Stimulated activated CD4-positive, alpha-beta T cell treated with anti-CD3 and anti-CD28 coated beads, Interleukin-1b, Interleukin-23, amount 100 ng/mL, for 24 hours (primary cell): ENCODE measurements around the gene RNU6-7.

Experiments used
- DNase-seq, 4 experiments: peaks; one replicate each; pipeline ENCODE4 v3.0.0-alpha.2; 2020; ENCODE audit warnings: low read depth in 4 of 4, low spot score in 1 of 4

RNU6-7 gene

DNA sequence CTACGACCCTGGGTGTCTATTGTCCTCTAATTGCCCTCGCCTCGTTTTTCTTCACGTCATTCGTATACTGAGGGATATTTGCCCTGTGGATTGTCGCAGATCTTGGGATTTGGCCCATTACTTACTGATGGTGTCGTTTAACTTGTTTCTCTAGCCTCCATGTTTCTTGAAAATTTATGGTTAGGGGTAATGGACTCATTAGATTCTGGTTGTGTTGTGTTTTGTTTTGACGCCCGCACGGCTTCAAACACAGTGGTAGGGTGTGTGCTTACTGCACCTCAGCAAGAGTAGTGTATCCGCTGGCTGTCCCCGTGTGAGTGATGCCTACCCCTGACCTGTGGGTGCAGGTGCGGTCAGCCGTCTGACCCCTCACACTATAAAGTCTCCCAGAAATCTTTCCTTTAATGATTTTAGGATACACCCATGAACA is 2.1 kb downstream of the RNU6-7 start:
- no peak for DNase-seq

DNA sequence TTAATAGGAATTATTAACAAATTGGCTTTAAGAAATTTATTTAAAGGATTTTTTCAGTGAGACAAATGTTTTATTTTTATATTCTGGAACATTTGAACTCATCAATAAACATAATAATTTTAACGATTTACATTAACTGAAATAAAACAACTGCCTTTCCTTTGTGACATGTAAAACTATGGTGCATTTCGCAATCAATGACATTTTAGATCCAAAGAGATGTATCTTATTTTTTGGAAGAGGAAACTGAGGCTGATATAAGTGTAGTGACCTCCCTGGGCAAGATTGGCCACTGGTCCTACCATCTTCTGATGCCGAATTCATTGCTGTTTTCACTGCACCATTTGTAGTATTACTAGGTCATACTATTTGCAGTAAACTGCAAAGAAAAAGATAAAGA is 3.7 kb downstream of the RNU6-7 start:
- no peak for DNase-seq

DNA sequence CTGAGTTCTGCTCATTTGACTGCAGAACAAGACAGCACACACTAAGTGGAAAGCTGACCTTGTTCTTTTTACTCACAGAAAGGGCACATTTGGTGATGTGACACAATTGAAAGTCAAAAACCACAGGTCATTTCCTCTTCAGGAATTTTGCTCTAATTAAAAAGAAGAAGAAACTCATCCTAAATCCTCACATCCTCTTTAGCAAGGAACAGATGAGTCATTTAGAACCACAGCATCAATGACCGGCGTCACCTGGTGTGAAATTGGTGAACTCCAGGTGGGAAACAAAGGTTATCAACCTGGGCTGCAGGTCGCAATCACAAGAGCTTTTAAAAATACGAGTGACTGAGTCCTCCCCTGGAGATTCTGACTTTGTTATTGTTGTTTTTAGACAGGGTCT is 4.1 kb downstream of the RNU6-7 start:
- no peak for DNase-seq

DNA sequence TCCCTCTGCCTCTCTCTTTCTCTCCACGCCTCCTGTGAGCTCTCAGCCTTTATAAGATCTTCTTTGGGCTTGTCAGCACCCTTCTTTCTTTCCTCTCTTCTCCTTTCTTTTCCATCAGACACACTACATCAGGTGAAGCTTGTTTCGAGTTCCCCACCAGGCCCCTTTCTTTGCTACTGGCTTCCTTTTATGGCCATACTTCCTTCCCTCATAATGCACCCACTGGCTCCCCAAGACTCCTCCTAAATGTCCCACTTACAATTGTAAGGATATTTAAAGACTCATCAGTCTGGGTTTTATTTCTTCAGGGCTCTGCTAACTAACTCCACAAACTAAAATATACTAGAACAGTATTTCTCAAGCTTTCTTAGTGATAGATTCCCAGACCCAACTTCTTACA is 4.7 kb downstream of the RNU6-7 start:
- DNase-seq: no peak

DNA sequence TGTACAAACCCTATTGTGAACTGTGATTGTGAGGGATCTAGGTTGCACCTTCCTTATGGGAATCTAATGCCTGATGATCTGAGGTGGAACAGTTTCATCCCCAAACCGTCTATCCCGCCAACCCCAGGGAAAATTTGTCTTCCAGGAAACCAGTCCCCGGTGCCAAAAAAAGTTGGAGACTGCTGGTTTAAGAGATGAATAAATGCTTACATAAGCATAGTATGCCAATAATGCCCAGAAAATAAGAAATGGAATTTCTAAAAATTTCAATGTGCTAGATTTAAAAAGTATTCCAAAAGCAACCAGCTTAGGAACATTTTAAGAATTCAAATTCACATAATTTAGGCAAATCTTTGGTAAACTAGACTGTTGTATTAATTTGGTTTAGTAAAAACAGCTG is 6.6 kb downstream of the RNU6-7 start:
- DNase-seq: no peak

DNA sequence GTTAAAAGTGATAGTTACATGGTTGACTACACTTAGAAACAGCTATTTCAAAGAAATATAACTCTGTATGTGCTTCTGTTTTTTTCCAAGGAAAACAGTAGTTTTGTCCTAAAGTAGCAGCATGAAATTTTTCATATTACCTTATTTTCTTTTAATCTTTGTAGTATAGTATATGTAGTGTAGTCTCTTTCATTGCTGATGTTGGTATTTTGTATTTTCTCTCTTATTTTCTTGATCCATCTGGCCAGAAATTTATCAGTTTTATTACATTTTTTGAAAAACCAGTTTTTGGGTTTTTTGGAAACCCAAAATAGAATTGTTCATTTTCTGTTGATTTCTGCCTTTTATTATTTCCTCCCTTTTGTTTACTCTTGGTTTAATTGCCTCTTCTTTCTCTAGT is 7.6 kb downstream of the RNU6-7 start:
- DNase-seq: no peak

DNA sequence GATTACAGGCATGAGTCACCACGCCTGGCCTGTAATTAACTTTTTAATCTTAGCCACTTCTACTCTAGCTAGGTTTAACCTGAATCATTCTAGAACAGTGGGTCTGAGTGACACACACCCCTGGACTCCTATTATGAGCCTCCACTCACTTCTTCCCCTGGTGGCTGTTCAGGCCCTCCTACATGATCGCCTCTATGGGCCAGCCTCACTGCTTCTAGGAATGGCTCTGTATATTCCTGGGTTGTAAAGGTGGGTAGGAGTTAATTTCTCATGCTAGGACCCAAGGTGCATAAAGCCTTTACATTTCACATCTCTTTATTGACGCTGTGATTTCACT is 9.2 kb downstream of the RNU6-7 start:
- DNase-seq: no peak

DNA sequence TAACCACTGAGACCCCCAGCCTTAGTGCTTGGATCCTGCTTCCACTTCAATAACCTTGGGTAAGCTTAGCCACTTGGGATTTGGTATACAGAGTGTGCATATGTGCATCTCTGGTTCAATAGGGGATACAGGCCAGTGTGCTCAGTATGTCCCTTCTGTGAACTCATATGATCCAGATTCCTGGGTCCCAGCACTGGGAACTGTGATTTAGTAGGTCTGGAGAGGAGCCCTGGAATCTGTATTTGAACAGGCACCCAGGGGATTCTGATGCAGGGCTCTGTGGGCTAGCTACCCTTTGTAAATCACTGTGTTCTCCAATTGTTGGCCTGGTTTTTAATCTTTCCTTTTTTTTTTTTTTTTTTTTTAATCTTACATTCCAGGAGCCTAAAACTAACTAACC is 11.0 kb downstream of the RNU6-7 start:
- no peak for DNase-seq

DNA sequence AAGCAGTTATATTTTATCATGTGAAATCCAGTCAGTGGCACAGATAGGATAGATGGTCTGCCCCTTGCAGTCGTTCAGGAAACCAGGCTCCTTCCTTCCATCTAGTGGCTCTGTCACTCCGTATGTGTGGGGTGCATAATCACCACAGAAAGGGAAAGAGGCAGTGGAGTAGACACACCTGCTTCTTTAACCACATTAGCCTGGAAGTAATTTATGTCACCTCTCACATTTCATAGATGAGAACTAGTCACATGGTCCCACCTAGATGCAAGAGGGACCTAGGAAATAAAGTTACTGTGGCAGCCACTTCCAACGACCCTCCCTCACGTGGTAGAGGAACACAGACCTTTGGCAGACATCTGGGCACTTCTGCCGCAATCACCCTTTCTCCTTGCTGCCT is 15.5 kb downstream of the RNU6-7 start:
- no peak for DNase-seq

DNA sequence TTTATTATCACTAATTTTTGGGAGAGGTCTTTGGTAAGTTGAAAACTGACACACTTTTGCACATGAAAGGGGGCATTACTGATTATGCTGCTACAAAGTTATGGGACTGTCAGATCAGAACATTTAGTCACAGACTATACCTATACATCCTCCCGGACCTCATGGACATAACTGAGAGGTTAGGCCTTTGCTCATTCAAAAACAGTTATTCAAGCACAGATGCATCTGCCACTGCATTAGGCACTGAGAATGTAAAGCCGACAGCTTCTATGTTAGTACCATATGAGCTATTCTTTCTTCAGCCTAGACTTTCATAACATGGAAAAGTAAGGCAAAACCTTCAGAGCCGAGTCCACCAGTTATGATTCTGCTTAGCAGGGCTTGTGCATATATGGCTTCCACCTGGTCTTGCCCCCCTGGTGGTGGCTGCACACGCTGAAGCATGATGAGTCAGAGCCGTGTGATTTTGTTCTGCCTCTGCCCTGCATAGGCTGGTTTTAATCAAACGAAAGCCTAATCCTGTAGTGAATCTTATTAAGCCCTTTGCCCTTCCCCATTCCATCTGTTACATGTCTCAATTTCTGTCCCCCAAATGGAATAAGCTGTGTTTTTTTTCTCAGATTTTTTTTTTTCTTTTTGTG is 23.0 kb downstream of the RNU6-7 start:
- DNase-seq: no peak

DNA sequence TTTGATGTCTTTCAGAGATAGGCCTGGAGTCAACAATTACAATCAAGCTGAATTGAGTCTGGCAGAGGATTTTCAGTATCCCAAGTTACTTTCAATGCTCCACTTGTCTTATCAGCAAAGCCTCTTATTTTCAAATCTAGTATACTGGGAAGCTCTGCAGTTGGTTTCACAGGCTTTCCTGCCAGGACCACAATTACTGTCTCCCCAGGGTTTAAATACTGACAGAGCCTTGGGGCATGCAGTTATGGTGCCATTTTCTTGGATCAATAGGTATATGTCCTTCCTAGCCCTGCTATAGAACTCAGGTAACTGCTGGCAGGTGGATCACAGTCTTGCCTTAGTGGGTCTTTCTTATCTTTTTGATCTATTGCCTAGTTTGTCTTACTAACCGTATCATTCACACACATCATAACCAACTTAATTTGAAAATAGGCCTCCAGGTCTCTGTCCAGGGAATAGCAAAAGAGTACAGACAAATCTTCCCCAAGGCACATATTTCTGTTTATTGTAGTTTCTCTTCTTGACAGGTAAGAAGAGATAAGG is 23.6 kb downstream of the RNU6-7 start:
- no peak for DNase-seq

DNA sequence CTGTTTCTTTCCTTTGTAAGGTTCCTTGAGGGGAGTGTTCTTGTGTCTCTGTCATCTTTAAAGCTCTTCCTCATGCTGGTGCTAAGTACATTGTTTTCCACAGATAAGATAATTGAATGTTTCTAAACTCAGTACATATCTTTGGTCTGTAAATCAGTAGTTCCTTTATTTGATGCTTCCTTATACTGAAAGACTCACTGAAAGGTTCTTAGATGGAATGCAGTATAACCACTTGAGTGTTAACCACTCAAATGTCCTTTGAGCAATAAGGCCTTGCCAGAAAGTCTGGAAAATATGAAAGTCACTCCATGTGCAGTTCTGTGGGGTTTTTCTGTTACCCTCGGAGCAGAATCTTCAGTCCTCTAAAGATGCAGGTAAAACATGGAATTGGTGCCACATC is 24.2 kb downstream of the RNU6-7 start:
- no peak for DNase-seq

DNA sequence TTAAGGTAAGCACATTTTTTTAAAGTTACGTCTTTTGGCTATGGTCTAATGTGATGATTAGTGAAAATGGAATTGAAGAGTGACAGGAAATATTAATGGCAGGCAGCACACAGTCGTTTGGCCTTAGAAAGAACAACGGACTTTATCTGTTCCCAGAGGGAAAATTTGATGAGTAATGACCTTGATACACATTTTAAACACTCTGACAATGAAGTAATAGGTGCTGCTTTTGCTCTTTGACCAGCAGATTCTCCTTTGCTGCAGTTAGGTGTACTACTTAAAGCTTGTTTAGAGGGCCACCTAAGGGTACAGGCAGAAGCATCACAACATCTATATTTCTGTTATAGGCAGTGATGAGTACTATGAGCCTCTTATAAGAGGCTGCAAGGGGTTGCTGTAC is 28.3 kb downstream of the RNU6-7 start:
- no peak for DNase-seq

DNA sequence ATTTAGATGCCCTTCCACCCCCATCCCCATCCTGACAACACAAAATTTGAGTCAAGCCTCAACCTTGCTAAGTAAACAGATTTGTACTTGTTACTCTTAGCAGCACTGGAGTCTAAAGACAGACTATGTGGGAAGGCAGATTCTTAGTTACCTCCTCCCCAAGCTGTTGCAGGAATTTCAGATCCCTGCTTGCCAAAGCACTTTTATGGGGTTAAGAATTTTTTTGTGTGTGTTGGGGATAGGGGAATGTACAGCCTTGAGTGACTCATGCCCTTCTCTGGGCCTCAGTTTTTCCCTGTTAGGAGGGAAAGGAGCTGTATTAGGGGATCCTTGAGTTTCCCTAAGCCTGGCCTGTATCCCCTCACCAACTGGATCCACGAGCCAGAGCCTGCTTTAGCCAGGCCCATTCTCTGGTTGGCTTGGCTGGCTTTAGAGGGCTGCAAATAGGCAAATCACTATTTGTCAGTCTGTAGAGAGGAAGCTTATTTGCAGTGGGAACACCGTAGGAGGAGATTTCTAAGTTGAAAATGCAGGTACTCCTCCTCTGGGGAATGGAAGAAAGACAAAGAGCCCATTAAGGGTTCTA is 28.9 kb downstream of the RNU6-7 start:
- no peak for DNase-seq

DNA sequence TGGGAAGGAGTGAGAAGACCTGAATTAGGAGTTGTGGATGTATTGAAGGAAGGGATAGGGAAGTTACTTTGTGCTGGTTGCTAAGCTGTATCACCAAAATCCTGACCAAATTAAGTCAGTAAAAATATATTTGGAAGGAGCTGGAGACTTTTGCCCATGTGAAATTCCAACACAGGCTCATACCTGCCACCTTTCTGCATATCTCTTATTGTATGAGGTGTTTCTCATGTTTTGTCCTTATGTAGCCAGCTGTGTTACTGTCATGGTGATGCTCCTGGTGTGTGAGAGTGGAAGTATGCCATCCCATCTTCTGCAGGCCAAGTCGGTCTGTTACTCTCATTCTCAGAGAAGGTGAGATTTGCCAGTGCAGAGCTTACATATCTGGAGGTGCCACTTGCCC is 30.6 kb downstream of the RNU6-7 start:
- no peak for DNase-seq

DNA sequence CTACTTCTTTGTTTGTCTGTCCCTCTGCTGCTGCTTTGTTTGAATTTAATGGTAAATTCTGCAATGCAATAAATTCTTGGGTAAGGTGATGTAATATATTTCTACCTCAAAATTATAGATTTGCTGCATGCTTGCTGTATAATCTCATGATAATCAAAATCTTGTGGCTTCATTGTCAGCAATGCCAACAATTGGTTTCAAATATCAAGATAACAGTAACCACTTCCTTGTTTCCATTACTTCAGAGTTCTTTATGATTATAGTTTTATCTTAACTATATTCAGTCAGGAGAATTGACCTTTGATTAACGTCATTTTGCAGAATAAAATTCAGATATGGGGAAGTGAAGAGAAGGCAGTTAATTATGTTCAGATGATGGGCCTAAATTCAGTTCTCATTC is 31.4 kb downstream of the RNU6-7 start:
- no peak for DNase-seq

DNA sequence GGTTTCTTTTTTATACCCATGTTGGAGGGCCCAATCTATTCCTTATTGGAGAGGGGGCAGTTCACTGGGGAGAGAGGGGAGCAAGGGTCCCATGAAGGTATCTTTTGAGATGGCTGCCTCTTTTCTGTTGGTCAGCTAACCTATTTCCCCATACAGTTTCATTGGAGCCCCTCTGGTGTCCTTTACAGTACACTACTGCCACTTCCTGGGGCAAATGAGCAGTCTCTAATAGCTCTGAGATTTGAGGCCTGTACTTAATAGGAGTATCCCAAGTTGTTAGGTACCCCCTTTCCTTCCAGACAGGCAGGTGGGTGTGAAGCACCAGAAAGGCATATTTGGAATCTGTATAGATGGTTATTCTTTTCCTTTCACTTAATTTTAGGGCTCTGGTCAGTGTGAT is 42.6 kb downstream of the RNU6-7 start:
- no peak for DNase-seq

DNA sequence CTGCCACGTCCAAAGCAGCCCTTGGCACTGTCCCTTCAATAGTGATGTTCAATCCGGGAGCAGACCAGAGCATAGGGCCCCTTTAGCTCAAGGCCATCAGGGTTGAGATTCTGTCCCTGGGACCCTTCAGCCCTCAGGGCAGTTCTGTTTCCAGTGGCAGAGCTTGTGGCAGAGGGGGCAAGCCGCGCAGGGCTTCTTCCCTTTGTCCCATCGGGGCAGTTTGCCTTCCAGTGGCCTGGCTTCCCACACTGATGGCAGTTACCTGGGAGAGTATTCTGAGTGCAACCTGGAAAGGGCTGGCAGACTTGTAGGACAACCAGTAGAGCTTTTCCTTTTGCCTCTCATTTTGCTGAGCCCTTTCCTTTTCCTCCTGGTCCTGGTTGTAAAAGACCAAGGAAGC is 44.9 kb downstream of the RNU6-7 start:
- no peak for DNase-seq

DNA sequence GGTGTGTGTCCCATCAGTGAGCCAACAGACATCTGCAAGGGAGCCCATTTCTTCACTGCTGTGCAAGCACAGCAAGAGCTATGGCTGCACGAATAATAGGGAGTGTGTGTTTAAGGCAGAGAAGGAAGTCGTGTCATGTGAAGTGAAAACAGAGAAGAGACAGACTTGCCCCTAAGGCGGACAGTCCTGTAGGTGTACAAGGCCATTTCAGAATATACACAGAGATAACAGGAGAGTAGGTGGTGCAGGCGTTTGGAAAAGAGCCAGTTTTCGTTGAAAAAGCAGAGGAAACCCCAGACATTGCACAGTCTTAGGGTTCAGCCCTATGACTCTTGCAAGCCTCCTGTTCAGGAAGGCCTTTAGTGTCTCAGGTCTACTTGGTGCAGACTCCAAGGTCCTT is 47.5 kb downstream of the RNU6-7 start:
- DNase-seq: no peak

DNA sequence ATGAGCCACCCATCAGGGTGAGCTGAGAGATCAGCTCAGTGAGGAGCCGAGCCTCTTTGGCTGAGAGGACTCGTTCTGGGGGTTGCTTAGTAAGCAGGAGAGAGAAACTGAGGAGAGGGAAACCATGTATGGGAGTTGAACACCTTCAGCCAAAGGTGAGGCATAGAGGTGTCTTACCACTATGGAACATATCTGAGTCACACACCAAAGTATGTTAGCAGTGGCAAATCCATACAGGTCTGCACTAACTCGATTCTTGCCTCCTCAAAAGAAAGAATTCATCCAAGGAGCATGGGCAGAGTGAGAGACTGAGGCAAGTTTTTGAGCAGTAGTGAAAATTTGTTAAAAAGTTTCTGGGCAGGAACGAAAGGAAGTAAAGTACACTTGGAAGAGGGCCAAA is 47.9 kb downstream of the RNU6-7 start:
- DNase-seq: no peak

DNA sequence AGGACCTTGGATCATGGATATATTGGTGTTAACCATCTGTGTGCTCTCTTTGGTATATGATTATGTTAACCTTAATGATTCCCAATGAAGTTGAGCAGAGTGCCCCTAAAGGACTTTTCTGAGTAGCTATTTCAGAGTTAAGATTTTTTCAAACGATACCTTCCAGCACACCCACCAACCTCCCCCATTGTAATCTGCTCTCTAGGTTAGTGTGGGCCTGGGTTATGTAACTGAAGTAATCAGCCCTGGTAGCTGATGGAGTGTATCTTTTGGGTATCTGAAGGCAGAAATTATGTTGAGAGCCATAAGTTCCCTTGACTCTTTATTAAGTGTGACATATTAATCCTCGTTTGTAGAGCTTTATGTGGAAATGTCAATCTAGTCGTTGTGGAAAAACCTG is 48.8 kb downstream of the RNU6-7 start:
- no peak for DNase-seq

DNA sequence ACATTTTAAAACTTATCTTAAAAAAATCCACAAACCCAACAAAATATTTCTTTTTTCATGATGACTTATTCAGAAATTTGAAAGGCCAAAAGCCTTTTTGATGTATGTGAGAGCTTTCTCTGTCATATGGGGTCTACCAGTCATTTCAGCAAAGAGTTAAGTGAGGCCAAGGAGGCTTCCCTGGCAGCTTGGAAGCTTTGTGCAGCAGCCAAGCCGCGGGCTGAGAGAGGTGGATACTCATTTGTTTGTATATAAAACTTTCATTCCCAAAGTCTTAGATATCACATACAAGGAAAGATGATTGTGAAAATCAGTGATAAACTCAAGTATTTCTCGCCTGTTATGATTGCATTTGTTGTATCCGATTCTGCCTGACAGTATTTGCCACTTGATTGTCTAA is 49.7 kb downstream of the RNU6-7 start:
- DNase-seq: no peak
